ENCODE data around the gene PLSCR3. TPM values are rescaled to one million over a fixed set of nuclear protein-coding genes. Genes with fewer than 3 reads are reported as not detected.

The PLSCR3 gene
- total RNA-seq, 4 donors from 2014 or later = 21.6 to 55.3 (median 40.7) TPM

- Histone ChIP-seq H3K27me3 (peaks cover 14% of the 10 kb centered on the region), H3K27ac (peak overlapping the region; percentile 91), H3K36me3 (no peaks in the 10 kb centered on the region), H3K4me3 (peak overlapping the region; percentile 68), H3K4me1 (peaks cover 58% of the 10 kb centered on the region), H3K9me3 (no peaks in the 10 kb centered on the region)
- WGBS = 4% methylated on average over 70 of the region's 92 CpGs
- no peak for TF ChIP-seq POLR2A (IDR thresholded peaks at IDR 0.05)
- TF ChIP-seq CTCF (IDR thresholded peaks at IDR 0.05) = peak; percentile 62 to 96
- TF ChIP-seq POLR2AphosphoS5 (IDR thresholded peaks at IDR 0.05) = peak in 2 of 3 donors; percentile 20 to 33
- no peak for TF ChIP-seq EP300 (IDR thresholded peaks at IDR 0.05)
- DNase-seq (ENCODE audit: low spot score in 2 of 2) = peak in 1 of 2 donors; percentile 80
Measured at GRCh38 chr17:7436556-7437368, 42.4 kb upstream of the PLSCR3 start.

GRCh38 chr17:7435676-7436555 lies 41.6 kb upstream of the PLSCR3 start:
- TF ChIP-seq POLR2A (IDR thresholded peaks at IDR 0.05) (no peak), POLR2AphosphoS5 (IDR thresholded peaks at IDR 0.05) (peak in 1 of 3 donors; percentile 4), CTCF (IDR thresholded peaks at IDR 0.05) (no peak), EP300 (IDR thresholded peaks at IDR 0.05) (no peak)
- peaks cover 14% of the 10 kb centered on the region for H3K27me3 ChIP-seq
- peaks cover 57% of the 10 kb centered on the region for H3K4me1 ChIP-seq
- no peaks in the 10 kb centered on the region for H3K36me3 ChIP-seq
- DNase-seq (ENCODE audit: low spot score in 2 of 2) = no peak
- no peaks in the 10 kb centered on the region for H3K9me3 ChIP-seq
- WGBS = 3% methylated on average over 17 of the region's 49 CpGs
- peak overlapping the region; percentile 68 for H3K4me3 ChIP-seq
- H3K27ac ChIP-seq = peak overlapping the region; percentile 91

GRCh38 chr17:7432296-7432695 lies 38.0 kb upstream of the PLSCR3 start:
- Histone ChIP-seq H3K9me3 (no peaks in the 10 kb centered on the region), H3K36me3 (no peaks in the 10 kb centered on the region), H3K4me3 (no peak overlapping the region), H3K4me1 (peaks cover 21% of the 10 kb centered on the region), H3K27me3 (no peaks in the 10 kb centered on the region), H3K27ac (no peak overlapping the region)
- TF ChIP-seq EP300 (IDR thresholded peaks at IDR 0.05) = no peak
- TF ChIP-seq CTCF (IDR thresholded peaks at IDR 0.05) = no peak
- TF ChIP-seq POLR2A (IDR thresholded peaks at IDR 0.05) = no peak
- no peak for TF ChIP-seq POLR2AphosphoS5 (IDR thresholded peaks at IDR 0.05)
- DNase-seq (ENCODE audit: low spot score in 2 of 2) = no peak
- WGBS = 94% methylated on average over 11 of the region's 11 CpGs

GRCh38 chr17:7431231-7431630 lies 36.9 kb upstream of the PLSCR3 start:
- DNase-seq (ENCODE audit: low spot score in 2 of 2) = no peak
- WGBS = 100% methylated on average over 1 of the region's 1 CpG
- Histone ChIP-seq H3K9me3 (no peaks in the 10 kb centered on the region), H3K27me3 (no peaks in the 10 kb centered on the region), H3K4me1 (peaks cover 10% of the 10 kb centered on the region), H3K36me3 (no peaks in the 10 kb centered on the region), H3K4me3 (no peak overlapping the region), H3K27ac (no peak overlapping the region)
- no peak for TF ChIP-seq CTCF (IDR thresholded peaks at IDR 0.05)
- no peak for TF ChIP-seq POLR2A (IDR thresholded peaks at IDR 0.05)
- no peak for TF ChIP-seq POLR2AphosphoS5 (IDR thresholded peaks at IDR 0.05)
- no peak for TF ChIP-seq EP300 (IDR thresholded peaks at IDR 0.05)

- TF ChIP-seq CTCF (IDR thresholded peaks at IDR 0.05) = no peak
- TF ChIP-seq EP300 (IDR thresholded peaks at IDR 0.05) = no peak
- no peak for TF ChIP-seq POLR2AphosphoS5 (IDR thresholded peaks at IDR 0.05)
- no peak for TF ChIP-seq POLR2A (IDR thresholded peaks at IDR 0.05)
Measured at GRCh38 chr17:7429722-7430121, 35.4 kb upstream of the PLSCR3 start.

More at GRCh38 chr17:7429722-7430121, 35.4 kb upstream of the PLSCR3 start:
- no peak overlapping the region for H3K27ac ChIP-seq
- no peak overlapping the region for H3K4me3 ChIP-seq
- H3K36me3 ChIP-seq = no peaks in the 10 kb centered on the region
- no peaks in the 10 kb centered on the region for H3K4me1 ChIP-seq
- DNase-seq (ENCODE audit: low spot score in 2 of 2) = no peak
- no peaks in the 10 kb centered on the region for H3K9me3 ChIP-seq
- WGBS = 96% methylated on average over 7 of the region's 10 CpGs
- H3K27me3 ChIP-seq = no peaks in the 10 kb centered on the region
